CD14-positive monocyte (primary cell): ENCODE results near the gene NFS1. TPM values are rescaled to one million over a fixed set of nuclear protein-coding genes. Genes with fewer than 3 reads are reported as not detected.

Experiments used
- DNase-seq, 3 donors: peaks; one replicate each; pipeline ENCODE4 v3.0.0-alpha.2; 2011 to 2022
- H2AFZ ChIP-seq: 2 replicates; pipeline ENCODE4 v1.6.0; 2012; ENCODE audit warnings: mild to moderate bottlenecking, low read depth, low read length, inconsistent platforms; ENCODE audit not compliant: insufficient read depth, poor library complexity, severe bottlenecking
- H3K27ac ChIP-seq, 2 donors: 1 replicate in 1 of 2; 2 replicates in 1 of 2; pipeline ENCODE4 v1.5.1; 2012 to 2013; ENCODE audit warnings: low read length in 2 of 2, control low read depth in 1 of 2, inconsistent platforms in 1 of 2, low read depth in 1 of 2, mild to moderate bottlenecking in 1 of 2
- H3K27me3 ChIP-seq, 2 donors: one replicate each; pipeline versions ENCODE4 v1.6.0 to v1.6.1; 2011 to 2013; ENCODE audit warnings: low read length in 2 of 2; ENCODE audit not compliant: control insufficient read depth in 2 of 2, insufficient read depth in 2 of 2
- H3K36me3 ChIP-seq, 2 donors: replicated peaks in 1 of 2; 1 replicate in 1 of 2; 2 replicates in 1 of 2; pipeline versions ENCODE4 v1.5.1 to v1.6.1; 2012 to 2013; ENCODE audit warnings: low read length in 2 of 2, control low read depth in 1 of 2, inconsistent platforms in 1 of 2, mild to moderate bottlenecking in 1 of 2; ENCODE audit not compliant: insufficient read depth in 2 of 2, control insufficient read depth in 1 of 2
- H3K4me1 ChIP-seq, 2 donors: 1 replicate in 1 of 2; 2 replicates in 1 of 2; pipeline versions ENCODE4 v1.5.1 to v1.6.1; 2012 to 2013; ENCODE audit warnings: low read length in 2 of 2, control low read depth in 1 of 2, inconsistent platforms in 1 of 2, mild to moderate bottlenecking in 1 of 2, moderate library complexity in 1 of 2; ENCODE audit not compliant: insufficient read depth in 2 of 2, control insufficient read depth in 1 of 2
- H3K4me2 ChIP-seq: replicated peaks from 2 replicates; pipeline ENCODE3; 2012; ENCODE audit warnings: low read length, moderate library complexity, mild to moderate bottlenecking; ENCODE audit not compliant: poor library complexity, severe bottlenecking; ENCODE audit errors: extremely low read depth
- H3K4me3 ChIP-seq, 3 experiments: fragments of 200-600 bp in 1 of 3; sonication (generic) in 1 of 3; replicated peaks in 1 of 3; 1 replicate in 2 of 3; 2 replicates in 1 of 3; pipeline ENCODE4 v1.5.1; 2011 to 2013; ENCODE audit warnings: low read length in 3 of 3, mild to moderate bottlenecking in 3 of 3, control low read depth in 2 of 3, low read depth in 2 of 3, inconsistent platforms in 1 of 3, moderate library complexity in 1 of 3
- H3K79me2 ChIP-seq: 2 replicates; pipeline ENCODE4 v1.6.0; 2012; ENCODE audit warnings: mild to moderate bottlenecking, control low read depth, inconsistent platforms, low read length, moderate library complexity; ENCODE audit not compliant: insufficient read depth
- H3K9ac ChIP-seq: 2 replicates; pipeline ENCODE4 v1.6.0; 2017; ENCODE audit warnings: low read length, mild to moderate bottlenecking; ENCODE audit not compliant: insufficient read depth, poor library complexity, severe bottlenecking
- H3K9me3 ChIP-seq, 2 donors: replicated peaks in 1 of 2; 1 replicate in 1 of 2; 2 replicates in 1 of 2; pipeline versions ENCODE4 v1.5.1 to v1.6.1; 2012 to 2013; ENCODE audit warnings: low read length in 2 of 2, control low read depth in 1 of 2; ENCODE audit not compliant: control insufficient read depth in 1 of 2, insufficient read depth in 1 of 2
- H4K20me1 ChIP-seq: 2 replicates; pipeline ENCODE4 v1.6.0; 2012; ENCODE audit warnings: mild to moderate bottlenecking, low read length, control low read depth, moderate library complexity; ENCODE audit not compliant: insufficient read depth
- H3K27ac Mint-ChIP-seq, 7 donors: one replicate each; pipeline ENCODE4 v1.8.0; 2020; ENCODE audit warnings: mild to moderate bottlenecking in 7 of 7, mixed read lengths in 7 of 7, moderate library complexity in 6 of 7, inconsistent platforms in 2 of 7
- H3K27me3 Mint-ChIP-seq, 3 donors: one replicate each; pipeline ENCODE4 v1.8.0; 2021 to 2022; ENCODE audit warnings: low read depth in 3 of 3, mild to moderate bottlenecking in 3 of 3, mixed read lengths in 3 of 3, moderate library complexity in 3 of 3, inconsistent platforms in 1 of 3
- H3K36me3 Mint-ChIP-seq, 2 donors: one replicate each; pipeline ENCODE4 v1.8.0; 2020; ENCODE audit warnings: mixed read lengths in 2 of 2, inconsistent platforms in 1 of 2, mild to moderate bottlenecking in 1 of 2
- H3K4me1 Mint-ChIP-seq: one replicate; pipeline ENCODE4 v1.8.0; 2020; ENCODE audit warnings: mild to moderate bottlenecking, mixed read lengths
- H3K4me3 Mint-ChIP-seq, 2 donors: one replicate each; pipeline ENCODE4 v1.8.0; 2020; ENCODE audit warnings: mild to moderate bottlenecking in 2 of 2, mixed read lengths in 2 of 2, moderate library complexity in 1 of 2
- H3K9me3 Mint-ChIP-seq, 7 donors: one replicate each; pipeline ENCODE4 v1.8.0; 2020 to 2022; ENCODE audit warnings: mixed read lengths in 7 of 7, mild to moderate bottlenecking in 6 of 7, moderate library complexity in 6 of 7, inconsistent platforms in 2 of 7
- WGBS: methylation state at CpG from one replicate; pipeline ENCODE4 v1.1.5; 2013; ENCODE audit warnings: missing lambda C conversion rate; ENCODE audit not compliant: insufficient coverage; 5-methylcytosine and 5-hydroxymethylcytosine counted together
- intact Hi-C, 2 donors: fragments of 100-400 bp; cut with micrococcal nuclease; formaldehyde crosslinking; loops; one replicate each; pipeline versions ENCODE4 v1.15.0 to v1.15.1; 2023
- polyA plus RNA-seq, 3 donors: library from polyadenylated mRNA; depleted of rRNA in 1 of 3; unstranded in 2 of 3; stranded (reverse) in 1 of 3; fragments of 300-500 nt in 2 of 3; fragments of >200 nt in 1 of 3; fragmentation: Illumina TruSeq in 2 of 3; gene quantifications; 1 replicate in 2 of 3; 2 replicates in 1 of 3; pipeline ENCODE4 v1.2.3, GENCODE V29; 2012 to 2021
- TF ChIP-seq, protein P1 (sequence below): fragments of 200-600 bp; IDR thresholded peaks from one replicate; pipeline ENCODE4 v1.8.0; 2022; ENCODE audit warnings: antibody characterized with exemption, mild to moderate bottlenecking

The NFS1 gene
- polyA plus RNA-seq, 3 donors: 18.1 to 21.4 (median 19.2) TPM

DNA sequence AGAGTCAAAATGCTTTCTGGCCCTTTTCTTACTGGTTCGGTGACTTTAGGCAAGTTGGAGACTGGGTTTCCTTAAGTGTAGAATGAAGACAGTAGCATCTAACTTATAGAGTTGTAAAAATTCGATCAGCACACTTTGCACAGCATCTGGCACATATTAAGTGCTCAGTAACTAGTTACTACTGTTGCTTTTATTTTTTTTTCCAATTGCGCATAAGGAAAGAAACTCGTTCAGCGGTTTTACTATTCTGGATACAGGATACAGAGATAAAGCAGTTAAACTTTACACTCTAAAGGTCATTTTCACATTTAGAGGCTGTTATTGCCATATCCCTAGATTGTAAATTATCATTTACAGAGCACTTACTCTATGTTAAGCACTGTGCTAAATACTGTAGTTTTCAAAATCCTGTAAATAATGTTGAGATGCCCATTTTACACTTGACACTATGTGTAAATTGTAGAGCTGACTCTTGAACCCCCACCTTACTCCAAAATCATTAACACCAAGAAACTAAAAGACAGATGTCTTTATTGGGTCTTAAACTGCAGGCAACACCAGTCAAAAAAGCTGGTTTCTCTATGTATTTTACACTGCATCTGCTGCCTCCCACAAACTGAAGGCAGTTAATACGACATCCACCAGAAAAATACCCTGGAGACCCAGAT lies 939 bp upstream of the NFS1 start:
- Histone ChIP-seq H3K9ac (peak overlapping the region; percentile 96), H2AFZ (peak overlapping the region; percentile 100), H3K27me3 (no peaks in the 10 kb centered on the region), H3K4me3 (peak overlapping the region; percentile 69 to 94 (median 90)), H3K9me3 (no peaks in the 10 kb centered on the region), H3K36me3 (peaks cover 41 to 51% of the 10 kb centered on the region in 2 donors), H3K27ac (peak overlapping the region; percentile 90 to 91), H3K79me2 (peaks cover 42% of the 10 kb centered on the region), H3K4me2 (peak overlapping the region; percentile 97), H4K20me1 (peaks cover 51% of the 10 kb centered on the region), H3K4me1 (peaks cover 22 to 33% of the 10 kb centered on the region in 2 donors)
- H3K27me3 Mint-ChIP-seq: peaks cover 0 to 4% (median 3%) of the 10 kb centered on the region in 3 donors
- no CpG with 5 or more reads among the region's 6 CpGs for WGBS
- H3K36me3 Mint-ChIP-seq: peaks cover 45 to 49% of the 10 kb centered on the region in 2 donors
- peaks cover 32% of the 10 kb centered on the region for H3K4me1 Mint-ChIP-seq
- H3K4me3 Mint-ChIP-seq: peak overlapping the region; percentile 96 to 99
- H3K9me3 Mint-ChIP-seq: no peaks in the 10 kb centered on the region
- peak overlapping the region; percentile 92 to 97 (median 95) for H3K27ac Mint-ChIP-seq
- intact Hi-C loops: loop anchor here (5.0 kb wide), 2 partner anchors 32 to 37 kb away; no protein-coding TSS in a partner anchor
- no peak for DNase-seq
- TF ChIP-seq, protein P1, sequence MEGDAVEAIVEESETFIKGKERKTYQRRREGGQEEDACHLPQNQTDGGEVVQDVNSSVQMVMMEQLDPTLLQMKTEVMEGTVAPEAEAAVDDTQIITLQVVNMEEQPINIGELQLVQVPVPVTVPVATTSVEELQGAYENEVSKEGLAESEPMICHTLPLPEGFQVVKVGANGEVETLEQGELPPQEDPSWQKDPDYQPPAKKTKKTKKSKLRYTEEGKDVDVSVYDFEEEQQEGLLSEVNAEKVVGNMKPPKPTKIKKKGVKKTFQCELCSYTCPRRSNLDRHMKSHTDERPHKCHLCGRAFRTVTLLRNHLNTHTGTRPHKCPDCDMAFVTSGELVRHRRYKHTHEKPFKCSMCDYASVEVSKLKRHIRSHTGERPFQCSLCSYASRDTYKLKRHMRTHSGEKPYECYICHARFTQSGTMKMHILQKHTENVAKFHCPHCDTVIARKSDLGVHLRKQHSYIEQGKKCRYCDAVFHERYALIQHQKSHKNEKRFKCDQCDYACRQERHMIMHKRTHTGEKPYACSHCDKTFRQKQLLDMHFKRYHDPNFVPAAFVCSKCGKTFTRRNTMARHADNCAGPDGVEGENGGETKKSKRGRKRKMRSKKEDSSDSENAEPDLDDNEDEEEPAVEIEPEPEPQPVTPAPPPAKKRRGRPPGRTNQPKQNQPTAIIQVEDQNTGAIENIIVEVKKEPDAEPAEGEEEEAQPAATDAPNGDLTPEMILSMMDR: no peak

DNA sequence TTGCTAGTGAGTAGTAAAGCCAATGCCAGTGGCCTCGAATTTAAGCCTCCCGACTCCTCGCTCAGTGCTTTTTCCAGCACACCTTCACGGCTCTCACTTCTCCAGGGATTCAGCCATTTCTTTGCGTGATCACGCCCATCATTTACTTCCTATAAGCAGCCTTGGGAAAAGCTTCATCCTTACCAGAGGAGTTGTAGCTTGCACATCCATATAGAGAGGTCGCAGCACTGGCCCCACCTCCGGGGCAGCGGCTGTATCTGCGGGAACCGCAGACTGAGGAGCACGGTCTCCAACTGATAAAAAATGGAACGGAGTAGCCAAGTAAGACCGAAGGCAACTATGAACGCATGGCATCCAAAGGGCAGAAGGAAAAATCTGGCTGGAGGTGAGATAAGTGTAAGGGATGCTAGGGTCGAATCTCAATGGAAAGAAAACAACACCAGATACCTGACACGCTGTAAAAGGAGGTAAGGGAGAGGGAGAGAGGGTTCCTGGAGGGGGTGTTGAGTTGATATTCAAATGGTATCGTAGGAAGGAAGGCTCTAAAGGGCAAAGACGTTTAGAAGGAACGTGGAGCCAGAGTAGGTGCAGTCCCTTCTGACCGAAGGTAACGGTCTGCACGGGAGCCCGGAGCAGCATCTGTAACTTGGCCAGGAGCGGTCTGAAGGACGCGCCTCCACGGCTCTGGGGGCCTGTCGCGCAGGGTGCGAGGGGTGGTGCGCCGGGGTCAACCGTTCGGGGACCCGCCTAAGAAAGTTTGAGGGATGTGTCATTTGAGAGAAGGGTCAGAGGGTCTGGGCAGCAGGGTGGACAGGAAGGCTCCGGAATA lies 640 bp downstream of the NFS1 start:
- Histone ChIP-seq H3K36me3 (peaks cover 30 to 42% of the 10 kb centered on the region in 2 donors), H3K79me2 (peaks cover 35% of the 10 kb centered on the region), H3K9ac (peak overlapping the region; percentile 96), H2AFZ (peak overlapping the region; percentile 100), H3K4me2 (peak overlapping the region; percentile 97), H3K9me3 (no peaks in the 10 kb centered on the region), H3K4me1 (peaks cover 22 to 33% of the 10 kb centered on the region in 2 donors), H3K4me3 (peak overlapping the region; percentile 69 to 94 (median 90)), H3K27ac (peak overlapping the region; percentile 43 to 91), H4K20me1 (peaks cover 35% of the 10 kb centered on the region), H3K27me3 (no peaks in the 10 kb centered on the region)
- 7% methylated on average over 36 of the region's 37 CpGs for whole genome bisulfite sequencing
- H3K4me1 Mint-ChIP-seq: peaks cover 32% of the 10 kb centered on the region
- intact Hi-C loops: loop anchor here in 1 of 2 donors (5.0 kb wide), 1 partner anchor 34 kb away; no protein-coding TSS in a partner anchor
- no peaks in the 10 kb centered on the region for H3K9me3 Mint-ChIP-seq
- no peak for DNase-seq
- peak overlapping the region; percentile 73 to 94 (median 88) for H3K27ac Mint-ChIP-seq
- TF ChIP-seq, protein P1: no peak
- H3K27me3 Mint-ChIP-seq: peaks cover 0 to 3% (median 1%) of the 10 kb centered on the region in 3 donors
- peaks cover 32 to 46% of the 10 kb centered on the region in 2 donors for H3K36me3 Mint-ChIP-seq
- H3K4me3 Mint-ChIP-seq: peak overlapping the region; percentile 96 to 99
